Inferior parietal cortex (tissue), 1 donor: ENCODE results near the gene DOC2A.
A peak's percentile ranks its signal among the peaks of the same experiment; 100 is the strongest.
"Not testable (repeated sequence)": the region's sequence is repeated elsewhere in the genome, so short reads cannot be mapped to it uniquely, and the experiment has no call there.

Experiments
- DNase-seq: peaks from one replicate; pipeline ENCODE4 v3.0.0-alpha.2; 2016; ENCODE audit errors: extremely low spot score

The DOC2A gene

DNA sequence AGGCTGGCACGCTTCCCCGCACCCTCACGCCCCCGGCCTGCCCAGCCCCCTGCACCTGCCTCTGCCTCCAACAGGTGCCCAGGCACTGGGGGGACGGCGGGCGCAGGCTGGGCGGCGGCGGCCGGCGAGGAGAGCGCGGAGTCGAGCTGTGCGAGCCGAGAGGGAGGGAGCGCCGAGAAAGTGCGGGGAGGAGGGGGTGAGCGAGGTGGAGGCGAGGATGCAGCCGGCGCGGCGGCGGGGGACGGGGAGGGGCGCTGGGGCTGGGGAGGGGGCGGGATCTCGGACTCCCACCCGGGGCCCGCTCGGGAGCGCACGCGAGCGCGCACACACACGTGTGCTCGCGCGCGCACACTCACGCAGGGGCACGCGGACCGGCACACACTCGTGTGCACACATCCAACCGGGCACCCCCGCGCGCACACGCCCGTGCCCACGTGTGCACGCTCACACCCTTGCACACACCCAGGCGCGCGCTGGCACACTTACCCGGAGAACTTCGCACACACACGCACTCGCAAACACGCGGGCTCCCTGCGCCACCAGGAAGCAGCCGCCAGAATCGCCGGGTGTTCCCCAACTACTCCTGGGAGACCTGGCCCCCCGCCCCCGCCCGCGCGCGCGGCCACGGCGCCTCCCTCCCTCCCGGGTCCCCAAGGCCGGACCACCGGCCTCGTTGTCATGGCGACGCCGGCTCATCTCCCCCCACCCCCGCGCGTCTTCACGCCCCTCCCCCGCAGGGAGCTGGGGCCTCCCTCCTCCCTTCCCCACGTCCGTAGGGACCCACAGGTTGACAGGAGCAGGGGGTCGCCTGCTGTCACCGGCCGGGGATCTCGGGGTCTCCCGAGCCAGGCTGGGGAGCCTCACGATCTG, at the start of gene DOC2A:
TSS of gene DOC2A (minus strand) at position 184 of the 870 bp plus-strand sequence. CDS start 805 bp downstream, outside the sequence.
- DNase-seq, result no peak

DNA sequence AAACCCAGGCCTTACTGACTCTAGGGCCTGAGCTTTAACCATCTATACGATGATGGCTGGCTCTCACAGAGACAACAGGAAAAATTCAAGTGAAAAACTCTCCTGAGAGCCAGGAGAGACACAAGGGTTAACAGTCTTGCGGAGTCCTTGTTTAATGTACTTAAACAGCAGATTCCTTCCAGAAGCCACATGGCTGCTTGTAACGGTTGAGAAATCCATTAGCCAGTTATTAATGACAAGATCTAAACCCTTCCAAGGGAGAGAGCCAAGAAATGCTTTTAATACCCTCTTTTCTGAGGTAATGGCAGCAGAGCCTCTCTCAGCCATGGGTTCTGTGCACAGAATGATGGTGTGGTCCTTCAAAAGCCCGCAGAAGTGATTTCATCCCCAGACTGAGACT, 49.5 kb upstream of the DOC2A start:
- DNase-seq, result no peak

DNA sequence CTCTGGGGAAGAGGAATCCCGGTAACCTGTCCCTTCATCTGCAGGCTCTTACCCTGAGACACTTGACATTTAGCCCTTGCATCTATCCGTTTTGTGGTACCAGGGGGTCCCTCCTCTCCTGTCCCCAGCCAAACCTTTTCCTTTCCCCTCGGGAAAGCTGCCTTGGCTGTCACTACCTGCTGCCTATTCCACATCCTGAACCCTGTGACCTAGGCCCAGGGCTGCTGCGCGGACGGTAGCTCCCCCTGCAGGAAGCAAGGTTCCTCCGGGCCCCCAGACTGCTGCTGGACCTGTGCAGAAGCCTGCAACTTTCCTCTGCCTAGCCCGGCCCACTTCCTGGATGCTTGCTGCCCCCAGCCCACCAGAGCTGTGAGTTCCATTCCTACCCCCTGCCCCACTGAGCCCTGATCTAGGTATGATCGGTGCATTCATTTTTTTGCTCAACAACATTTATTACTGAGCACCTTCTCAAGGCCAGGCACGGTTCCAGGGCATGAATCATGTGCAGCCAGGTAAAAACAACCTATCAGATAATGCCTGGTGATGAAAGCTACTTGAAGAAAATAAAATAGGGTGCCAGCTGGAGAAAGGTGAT, 44.2 kb upstream of the DOC2A start:
- no peak for DNase-seq

DNA sequence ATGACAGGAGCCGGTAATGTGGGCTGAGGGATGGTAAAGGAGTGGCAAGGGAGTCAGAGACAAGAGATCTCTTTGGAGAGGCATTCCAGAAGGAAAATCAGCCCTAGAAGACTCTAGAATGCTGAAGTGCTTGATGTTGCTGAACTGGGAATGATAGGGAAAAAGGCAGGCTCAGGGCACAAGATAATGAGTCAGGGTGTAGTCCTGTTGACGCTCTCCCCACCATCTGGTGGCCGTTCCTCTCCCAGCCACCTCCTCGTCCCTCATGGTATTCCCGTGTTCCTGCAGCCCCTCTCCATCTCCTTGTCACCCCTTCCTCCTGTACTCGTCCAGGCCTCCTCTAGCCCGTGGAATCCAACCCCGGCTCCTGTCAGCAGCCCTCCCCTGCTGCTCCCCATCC, 43.6 kb upstream of the DOC2A start:
- DNase-seq, result no peak

DNA sequence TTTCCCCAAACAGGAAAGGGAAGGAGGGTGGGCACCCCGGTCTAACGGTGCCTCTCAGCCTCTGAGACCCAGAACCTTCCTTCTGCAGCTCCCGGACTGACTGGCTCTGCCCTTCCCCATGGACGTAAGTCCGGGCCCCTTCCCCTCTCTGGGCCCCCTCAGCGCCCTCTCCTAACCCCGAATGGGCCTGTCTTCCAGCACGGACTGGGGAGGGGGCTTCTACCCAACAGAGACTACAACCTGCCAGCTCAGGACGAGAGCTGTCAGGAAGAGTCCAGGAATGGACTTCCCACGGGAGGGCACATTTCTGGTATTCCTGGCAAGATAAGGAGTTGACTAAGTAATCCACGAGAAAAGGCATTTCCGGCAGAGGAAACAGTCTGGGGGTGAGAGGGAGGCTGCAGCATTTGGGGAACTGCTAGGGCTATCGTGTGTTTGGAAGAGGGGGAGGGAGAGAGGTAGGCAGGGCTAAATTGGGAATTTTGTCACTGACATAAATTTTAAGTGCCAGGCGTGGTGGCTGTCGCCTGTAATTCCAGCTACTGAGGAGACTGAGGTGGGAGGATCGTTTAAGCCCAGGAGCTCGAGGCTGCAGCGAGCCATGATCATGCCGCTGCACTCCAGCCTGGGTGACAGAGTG, 42.7 kb upstream of the DOC2A start:
- no peak for DNase-seq

DNA sequence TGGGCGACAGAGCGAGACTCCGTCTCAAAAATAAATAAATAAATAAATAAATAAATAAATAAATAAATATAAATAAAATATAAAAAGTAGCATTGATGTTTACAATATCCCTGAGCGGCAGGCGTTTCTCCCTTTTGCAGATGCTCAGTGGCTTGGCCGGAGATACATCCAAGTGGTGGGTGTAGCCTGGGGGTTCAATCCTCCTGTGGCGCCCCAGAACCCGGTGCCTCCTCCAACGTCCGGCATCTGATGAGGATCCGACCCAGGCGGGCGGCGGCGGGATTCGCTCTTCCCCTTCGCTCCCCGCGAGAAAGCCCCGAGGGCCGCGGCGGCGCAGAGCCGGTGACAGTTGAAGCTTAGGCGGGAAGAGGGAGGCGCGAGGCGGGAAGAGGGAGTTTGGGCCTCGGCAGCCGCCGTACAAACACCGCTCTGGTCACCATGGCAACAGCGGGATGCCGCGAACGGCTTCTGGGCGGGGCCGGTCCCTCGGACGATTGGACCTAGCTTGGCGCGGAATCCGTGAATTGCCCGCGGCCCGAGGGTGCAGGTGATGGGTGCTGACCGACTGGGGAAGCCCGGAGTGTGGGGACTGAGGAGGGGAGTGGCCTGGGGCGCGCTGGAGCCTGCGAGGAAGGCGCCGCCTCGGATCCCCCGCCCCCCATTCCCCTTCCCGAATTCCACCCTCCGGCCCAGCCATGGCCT, 42.0 kb upstream of the DOC2A start:
- peak; percentile 87 for DNase-seq

DNA sequence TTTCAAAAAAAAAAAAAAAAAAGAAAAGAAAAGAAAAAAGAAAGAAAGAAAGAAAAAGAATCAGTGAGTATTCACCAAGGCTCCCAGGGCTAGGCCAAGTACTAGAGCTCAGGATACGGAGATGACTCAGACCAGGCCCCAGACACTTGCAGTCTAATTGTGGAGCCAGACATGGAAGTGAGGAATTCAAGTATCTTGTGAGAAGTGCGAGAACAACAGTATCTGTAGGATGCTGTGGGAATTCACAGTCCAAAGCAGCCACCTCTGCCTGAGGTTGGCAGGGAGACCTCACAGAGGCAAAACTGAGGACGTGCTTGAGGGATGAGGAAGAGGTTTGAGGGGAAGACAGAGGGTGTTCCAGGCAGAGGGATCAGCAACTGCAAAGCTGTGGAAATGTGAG, 40.7 kb upstream of the DOC2A start:
- DNase-seq, result no peak

DNA sequence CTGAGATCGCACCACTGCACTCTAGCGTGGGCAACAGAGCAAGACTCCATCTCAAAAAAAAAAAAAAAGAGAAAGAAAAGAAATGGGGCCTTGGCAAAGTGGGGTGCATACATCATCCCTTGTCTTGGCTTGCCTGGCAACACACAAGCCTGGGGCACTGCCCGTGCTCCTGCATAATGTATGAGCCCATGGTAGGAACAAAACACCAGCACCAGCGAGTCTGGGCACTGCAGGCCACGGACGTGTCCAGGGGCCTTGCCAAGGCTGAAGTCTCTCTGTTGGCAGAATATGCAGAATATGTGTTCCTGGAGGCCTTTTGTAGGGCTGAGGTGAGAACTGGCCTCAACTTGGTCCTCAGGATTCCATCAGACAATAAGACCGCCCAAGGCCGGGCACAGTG, 39.0 kb upstream of the DOC2A start:
- DNase-seq, result no peak

DNA sequence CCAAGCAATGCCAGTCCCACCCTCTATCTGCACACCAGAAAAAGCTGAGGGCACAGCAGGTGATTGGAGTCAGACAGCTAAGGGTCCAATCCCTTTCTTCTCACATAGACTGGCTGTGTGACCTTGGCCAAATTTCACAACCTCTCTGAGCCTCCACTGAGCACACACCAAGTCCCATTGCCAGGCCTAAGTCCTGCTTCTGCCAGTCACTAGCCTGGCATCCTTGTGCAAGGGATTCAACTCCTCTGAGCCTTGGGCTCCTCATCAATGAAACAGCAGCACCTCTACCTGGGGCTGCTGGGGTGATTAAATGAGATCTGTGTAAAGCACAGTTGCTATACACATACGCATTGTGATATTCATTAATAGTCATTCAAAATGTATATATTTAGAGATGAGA, 35.8 kb upstream of the DOC2A start:
- DNase-seq, result no peak

DNA sequence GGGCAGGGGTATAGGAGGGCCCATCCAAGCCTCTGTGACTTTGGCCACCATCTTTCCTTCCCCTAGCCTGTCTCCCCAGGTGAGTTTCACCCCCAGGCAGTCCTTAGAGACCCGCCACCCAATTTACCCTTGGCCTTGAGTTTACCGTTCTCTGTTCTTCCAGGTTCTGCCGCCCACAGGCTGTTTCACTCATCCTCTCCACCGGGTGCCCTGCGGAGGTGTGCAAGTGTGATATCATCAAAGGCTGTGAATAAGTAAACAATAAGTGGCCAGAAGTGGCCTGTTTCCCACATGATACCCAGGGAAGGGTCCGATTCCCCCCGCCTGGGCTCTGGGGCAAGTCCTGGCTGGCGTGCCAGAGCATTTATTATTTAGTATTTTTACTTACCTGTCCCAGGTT, 35.4 kb upstream of the DOC2A start:
- no peak for DNase-seq

DNA sequence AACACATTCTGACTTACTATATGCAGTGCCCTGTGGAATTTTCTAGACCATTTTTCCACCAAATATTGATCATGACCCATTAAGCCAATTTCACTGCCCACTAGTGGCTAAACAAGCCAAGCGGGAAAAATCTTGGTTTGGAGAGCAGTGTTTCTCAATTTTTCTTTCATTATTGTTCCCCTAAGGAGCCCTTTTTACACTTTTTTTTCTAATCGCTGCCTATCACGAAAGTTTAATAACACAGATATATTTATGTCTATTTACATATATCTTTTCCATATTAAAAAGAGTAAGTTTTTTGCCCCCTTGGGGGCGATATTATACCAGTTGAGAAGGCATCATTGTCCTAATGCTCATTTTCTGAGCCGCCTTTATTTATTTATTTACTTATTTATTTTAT, 31.0 kb upstream of the DOC2A start:
- DNase-seq, result peak; percentile 35

DNA sequence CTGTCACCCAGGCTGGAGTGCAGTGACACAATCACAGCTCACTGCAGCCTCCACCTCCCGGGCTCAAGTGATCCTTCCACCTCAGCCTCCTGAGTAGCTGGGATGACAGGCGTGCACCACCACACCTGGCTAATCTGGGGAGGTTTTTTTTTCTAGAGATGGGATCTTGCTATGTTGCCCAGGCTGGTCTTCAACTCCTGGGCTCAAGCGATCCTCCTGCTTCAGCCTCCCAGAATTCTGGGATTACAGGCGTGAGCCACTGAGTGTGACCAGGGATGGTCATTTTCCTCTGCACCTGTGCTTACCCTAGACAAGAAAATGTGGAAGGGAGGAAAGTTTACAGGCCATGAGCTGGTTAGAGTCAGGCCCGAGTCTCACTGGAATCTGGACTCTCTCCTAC, 29.9 kb upstream of the DOC2A start:
- DNase-seq, result not testable (repeated sequence)

DNA sequence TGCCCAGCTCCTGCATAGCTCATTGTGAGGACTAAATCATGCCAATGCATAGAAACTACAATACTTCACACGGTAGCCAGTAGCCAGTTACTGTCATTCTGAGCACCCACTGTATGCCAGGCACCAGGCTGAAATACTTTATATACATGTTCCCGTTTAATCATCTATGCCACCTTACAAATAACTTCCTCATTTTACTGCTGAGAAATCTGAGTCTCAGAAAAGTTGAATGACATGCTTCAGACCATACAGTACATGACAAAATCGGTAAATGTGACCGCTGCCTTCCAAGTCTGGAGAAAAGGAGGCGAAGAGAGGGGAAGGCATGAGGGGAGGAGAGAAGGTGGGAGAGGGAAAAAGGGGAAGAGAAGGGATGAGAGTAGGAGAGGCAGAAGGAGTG, 29.4 kb upstream of the DOC2A start:
- DNase-seq, result no peak

DNA sequence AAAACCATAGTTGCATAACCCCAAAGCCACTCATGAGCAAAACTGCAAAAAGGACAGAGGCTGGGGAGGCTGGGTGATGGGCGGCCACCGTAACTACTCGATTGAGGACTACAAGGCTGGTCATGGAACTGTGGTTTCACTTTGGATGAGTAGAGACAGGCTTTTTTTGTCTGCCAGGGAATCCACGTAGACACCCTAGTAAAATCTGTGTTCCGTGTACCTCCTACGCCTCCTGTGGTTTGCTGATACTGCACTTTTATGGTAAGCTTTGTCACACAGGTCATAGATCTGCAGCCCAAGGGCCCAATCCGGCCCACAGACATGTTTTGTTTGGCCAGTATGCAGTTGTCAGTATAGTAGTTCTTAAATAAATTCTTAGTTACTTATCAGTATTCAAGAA, 22.4 kb upstream of the DOC2A start:
- no peak for DNase-seq

DNA sequence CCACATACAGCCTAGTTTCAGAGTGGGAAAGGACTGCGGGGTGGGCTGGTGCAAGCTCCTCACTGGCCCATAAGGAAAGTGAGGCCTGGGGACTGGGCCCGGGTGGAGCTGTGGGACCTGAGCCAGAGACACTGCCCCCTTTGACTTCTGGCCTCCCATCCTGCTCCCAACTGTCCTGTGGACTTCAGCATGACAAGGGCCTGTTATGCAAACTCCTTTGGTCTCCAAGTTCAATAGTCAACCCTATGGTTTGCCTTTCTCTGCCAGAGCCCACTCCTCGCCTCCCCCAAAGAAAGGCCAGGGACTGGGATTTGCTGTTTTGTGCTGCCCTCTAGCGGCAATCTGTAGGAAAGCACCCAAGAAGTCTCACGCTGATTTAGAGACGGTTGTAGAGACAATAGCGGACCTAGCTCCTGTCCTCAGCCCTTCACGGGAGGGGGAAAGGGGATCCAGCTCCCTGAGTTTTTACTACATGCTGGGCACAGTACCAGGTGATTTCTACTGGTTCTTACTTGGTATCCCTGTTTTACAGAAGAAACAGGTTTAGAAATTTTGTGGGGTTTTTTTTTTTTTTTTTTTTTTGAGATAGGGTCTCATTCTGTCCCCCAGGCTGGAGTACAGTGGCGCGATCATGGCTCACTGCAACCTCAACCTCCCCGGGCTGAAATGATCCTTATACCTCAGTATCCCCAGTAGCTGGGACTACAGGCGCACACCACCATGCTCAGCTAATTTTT, 21.4 kb upstream of the DOC2A start:
- peak; percentile 83 for DNase-seq

DNA sequence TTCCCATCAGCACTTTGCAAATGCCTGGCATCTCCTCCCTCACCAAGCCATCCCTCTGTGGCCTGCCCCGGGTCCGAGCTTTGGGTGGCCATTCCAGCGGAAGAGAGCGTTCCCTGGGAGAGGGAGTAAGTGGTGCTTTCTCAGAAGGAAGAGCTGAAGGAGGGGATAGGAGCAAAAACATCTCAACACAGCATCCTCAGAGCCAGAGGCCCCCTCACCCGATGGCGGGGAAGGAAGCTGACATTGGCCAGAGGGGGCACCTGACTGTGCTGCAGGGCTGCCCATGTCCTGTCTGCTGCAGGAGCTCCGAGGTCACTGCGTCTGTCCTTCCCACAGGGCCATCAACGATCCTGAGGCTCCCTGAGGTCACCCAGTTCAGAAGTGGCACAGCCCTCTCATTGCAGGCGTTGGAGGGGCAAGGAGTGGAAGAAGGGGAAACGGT, 20.7 kb upstream of the DOC2A start:
- no peak for DNase-seq

DNA sequence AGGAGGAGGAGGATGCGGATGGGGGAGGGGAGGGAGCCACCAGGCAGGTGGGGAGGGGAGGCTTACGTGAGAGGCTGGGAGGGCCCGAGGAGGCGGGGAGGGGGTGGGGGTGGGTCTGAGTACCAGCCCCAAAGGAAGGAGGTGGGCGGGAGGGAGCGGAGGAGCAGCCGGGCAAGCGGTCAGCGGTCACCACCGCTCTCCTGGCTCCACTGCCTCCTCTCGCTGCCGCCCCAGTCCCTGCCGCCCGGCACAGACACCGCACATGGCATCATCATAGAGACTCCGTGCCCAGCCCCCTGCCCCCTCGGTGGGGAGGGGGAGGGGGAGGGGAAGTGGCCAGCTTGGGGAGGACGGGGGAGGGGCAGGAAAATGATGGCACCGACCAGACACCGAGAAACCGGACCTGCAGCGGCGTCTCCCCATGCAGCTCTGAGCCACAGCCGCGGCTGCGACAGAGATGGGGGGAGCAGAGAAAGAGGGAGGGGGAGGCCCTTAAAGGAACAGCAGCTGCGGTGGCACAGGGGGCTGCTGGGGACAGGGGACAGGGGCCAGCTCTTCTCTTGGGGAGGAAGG, 20.1 kb upstream of the DOC2A start, which contains the start of gene TLCD3B:
TSS of gene TLCD3B (minus strand) at position 431 of the 573 bp plus-strand sequence. CDS start 744 bp downstream, outside the sequence.
- DNase-seq, result no peak

DNA sequence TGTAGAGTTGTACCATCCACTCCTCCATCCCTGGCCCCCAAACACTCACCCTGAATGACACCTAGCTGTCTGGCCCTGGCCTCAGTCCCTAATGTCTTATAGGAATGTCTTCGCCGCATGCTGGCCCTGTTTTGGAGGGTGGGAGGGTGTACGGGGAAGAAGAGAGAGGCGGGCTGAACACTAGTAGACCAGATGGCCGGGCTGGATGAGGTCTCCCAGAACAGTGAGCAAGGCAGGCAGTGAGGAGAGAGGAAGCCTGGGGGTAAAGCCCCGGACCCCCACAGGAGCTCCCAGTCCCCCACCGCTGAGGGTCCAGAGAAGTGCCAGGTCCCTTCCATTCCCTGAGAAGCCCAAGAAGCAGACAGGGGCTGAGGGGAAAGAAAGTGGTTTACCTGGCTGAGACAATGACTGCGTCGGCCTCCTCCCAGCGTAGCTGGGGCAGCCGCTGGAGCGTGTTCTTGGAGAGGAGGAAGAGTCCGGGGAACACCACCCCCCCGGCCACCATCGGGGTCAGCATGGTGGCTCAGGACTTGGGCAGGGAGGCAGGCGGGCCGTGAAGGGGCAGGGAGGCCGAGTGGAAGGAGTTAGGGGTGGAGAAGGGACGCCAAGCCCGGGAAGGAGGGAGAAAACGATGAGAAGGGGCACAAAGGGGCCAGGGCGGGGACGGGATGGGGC, 19.3 kb upstream of the DOC2A start:
- DNase-seq, result no peak

DNA sequence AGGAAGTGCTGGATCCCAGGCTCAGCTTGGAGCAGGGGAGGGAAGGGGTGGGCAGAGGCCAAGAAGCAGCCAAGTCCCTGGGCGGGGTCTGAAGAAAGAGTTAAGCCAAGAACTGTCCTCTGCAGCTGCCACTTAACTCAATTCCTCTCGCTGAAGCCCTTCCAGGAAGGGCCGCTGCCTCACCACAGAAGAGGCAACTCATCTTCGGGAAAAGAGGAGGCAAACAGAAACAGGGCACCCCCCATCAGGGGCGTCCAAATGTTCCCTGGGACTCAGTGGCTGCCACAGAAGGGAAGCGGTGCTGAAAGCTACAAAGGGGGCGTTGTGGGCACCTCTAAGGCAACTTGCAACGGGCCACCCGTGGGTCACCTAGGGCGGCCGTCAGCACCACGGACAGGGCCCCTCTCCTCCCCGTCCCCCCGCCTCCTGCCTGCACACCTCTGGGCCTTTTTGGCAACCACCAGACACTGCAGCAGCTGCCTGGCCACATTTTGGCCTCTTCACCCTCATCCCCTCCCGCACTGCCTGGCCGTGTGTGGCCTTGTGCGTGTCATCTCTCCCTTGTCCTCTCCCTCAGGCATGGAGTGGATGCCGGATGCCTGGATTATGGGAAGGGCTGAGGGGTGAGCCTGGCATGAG, 17.7 kb upstream of the DOC2A start:
- no peak for DNase-seq
